Bronchial epithelial cell (primary cell): ENCODE measurements around the gene PWWP2B. TPM values are rescaled to one million over a fixed set of nuclear protein-coding genes. Genes with fewer than 3 reads are reported as not detected.

Experiments
- DNase-seq: peaks from one replicate; pipeline ENCODE4 v3.0.0-alpha.2; 2010; ENCODE audit warnings: low read depth
- FAIRE-seq: peaks from 2 replicates; lab custom pipeline; 2011; peaks lifted over from hg19 to GRCh38; lab: Jason Lieb, UNC
- H3K27me3 ChIP-seq: 2 replicates; pipeline ENCODE4 v1.5.1; 2011; ENCODE audit warnings: low read length; ENCODE audit not compliant: control insufficient read depth, insufficient read depth
- H3K36me3 ChIP-seq: 2 replicates; pipeline ENCODE4 v1.5.1; 2011; ENCODE audit warnings: low read length; ENCODE audit not compliant: control insufficient read depth, insufficient read depth
- H3K4me3 ChIP-seq: 2 replicates; pipeline ENCODE4 v1.5.1; 2011; ENCODE audit warnings: mild to moderate bottlenecking, low read depth, low read length, control low read depth
- total RNA-seq: library from RNA; depleted of rRNA; stranded (reverse); fragments of >200 nt; gene quantifications from 2 replicates; pipeline ENCODE4 v1.2.1, GENCODE V29; 2014
- TF ChIP-seq, protein P1 (sequence below): IDR thresholded peaks from 2 replicates; pipeline ENCODE4 v1.5.1; 2011; ENCODE audit warnings: mild to moderate bottlenecking, moderate library complexity, low read length, control low read depth, inconsistent platforms; ENCODE audit not compliant: insufficient read depth, severe bottlenecking

The PWWP2B gene
- total RNA-seq, 1 donor from 2014 or later, result 40.0 TPM

DNA sequence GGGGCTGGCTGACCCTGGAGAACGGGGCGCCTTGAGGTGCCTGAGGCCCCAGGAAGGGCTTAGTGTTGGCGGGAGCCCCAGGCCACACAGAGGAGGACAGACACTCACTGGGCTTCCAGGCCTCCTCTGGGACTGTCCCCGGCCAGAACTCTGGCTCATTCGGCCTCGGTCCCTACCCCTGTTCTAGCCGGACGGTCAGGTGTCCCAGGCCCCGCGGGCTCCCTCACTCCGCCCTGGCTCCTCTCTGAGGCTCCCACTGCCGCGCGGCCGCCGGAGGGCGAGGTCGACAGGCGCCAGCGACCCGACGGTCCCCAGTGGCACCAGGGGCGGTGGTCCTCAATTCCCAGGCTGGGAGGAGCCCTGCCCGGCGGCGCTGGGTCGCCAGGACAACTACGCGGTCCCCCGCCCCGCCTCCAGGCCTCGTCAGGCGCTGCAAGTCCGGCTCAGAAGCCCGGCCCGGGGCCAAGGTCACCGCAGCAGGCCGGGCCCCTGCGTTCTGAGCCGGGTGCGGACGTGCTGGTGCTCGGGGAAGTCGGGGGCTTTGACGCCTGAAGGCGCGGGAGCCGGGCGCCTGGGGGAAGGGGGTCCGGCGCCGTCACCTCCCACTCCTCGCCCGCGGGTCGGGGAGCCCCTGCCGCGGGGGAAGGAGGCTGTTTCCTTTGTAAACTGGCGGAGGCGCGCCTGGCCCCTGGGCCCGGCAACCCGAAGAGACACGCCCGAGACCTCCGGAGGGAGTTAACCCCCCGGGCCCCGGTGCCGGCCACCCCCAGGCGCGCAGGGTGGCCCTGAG is 1.1 kb upstream of the PWWP2B start:
- DNase-seq (no peak), FAIRE-seq (no peak)
- peak overlapping the region; percentile 75 for H3K4me3 ChIP-seq
- TF ChIP-seq, protein P1, sequence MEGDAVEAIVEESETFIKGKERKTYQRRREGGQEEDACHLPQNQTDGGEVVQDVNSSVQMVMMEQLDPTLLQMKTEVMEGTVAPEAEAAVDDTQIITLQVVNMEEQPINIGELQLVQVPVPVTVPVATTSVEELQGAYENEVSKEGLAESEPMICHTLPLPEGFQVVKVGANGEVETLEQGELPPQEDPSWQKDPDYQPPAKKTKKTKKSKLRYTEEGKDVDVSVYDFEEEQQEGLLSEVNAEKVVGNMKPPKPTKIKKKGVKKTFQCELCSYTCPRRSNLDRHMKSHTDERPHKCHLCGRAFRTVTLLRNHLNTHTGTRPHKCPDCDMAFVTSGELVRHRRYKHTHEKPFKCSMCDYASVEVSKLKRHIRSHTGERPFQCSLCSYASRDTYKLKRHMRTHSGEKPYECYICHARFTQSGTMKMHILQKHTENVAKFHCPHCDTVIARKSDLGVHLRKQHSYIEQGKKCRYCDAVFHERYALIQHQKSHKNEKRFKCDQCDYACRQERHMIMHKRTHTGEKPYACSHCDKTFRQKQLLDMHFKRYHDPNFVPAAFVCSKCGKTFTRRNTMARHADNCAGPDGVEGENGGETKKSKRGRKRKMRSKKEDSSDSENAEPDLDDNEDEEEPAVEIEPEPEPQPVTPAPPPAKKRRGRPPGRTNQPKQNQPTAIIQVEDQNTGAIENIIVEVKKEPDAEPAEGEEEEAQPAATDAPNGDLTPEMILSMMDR, result no peak
- no peaks in the 10 kb centered on the region for H3K27me3 ChIP-seq
- peaks cover 2% of the 10 kb centered on the region for H3K36me3 ChIP-seq

DNA sequence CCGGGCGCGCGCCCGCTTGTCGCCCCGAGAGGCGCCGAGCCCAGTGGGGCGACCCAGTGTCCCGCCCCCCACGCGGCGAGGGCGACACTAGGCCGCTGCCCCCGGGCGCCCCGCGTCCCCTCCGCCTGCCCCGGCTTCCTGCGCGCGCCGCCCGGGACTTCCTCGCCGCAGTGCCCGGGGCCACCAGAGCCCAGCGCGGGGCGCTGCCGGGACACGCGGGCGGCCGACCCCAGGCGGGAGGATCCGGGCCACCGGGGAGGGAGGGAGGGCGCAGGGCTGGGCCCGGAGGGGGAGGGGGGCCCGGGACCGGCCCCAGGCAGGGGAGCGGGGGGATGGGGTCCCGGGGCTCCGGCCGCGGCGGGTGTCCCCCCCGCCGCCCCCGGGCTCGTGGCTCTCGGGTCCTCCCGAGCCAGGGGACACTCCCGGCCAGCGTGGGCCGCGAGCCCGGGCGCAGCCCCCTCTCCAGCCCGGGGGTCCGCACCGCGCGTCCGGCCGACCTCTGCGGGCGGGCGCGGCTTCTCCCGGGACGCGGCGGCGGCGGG is 435 bp upstream of the PWWP2B start:
- H3K27me3 ChIP-seq, result no peaks in the 10 kb centered on the region
- DNase-seq, result no peak
- TF ChIP-seq, protein P1, result peak; percentile 35
- no peak for FAIRE-seq
- H3K4me3 ChIP-seq, result peak overlapping the region; percentile 75
- peaks cover 2% of the 10 kb centered on the region for H3K36me3 ChIP-seq

DNA sequence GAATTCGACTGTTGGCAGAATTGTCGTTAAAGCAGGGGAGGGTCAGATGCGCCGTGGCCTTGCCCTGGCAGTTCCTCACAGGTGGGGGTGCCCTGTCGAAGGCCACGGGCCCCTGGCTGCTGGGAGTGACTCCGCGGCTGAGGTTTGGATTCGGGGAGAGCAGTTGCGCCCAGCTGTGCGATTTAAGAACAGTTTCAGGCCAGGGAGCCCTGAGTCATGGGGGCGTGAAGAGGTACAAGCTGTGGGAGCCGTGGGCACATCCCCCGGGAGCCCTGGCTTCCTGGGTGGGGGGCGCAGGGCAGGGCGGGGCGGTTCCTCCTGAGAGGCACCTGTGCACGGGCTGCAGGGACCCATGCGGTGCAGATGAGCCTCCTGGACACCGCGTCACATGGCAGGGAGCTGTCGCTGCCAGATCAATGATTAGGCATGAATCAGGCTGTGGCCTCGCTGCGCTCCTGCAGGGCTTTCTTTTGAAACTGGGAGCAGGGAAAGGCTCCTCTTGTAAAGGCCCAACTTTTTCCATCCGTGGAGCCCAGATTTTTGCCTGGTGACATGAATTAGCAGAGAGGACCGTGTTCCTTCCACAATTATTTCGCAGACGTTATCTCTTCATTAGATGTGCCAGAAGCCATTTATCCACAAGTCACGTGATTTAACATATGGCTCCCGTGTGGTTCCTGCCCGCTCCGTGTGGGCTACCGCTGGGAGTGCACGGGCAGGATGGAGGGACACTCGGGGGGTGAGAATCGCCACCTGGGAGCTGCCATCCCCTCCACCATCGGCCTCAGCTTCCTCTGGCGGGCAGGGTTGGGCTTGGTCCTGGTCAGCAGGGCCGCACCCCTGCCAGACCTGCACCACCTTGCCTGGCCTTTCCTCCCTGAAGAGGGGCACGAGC is 918 bp downstream of the PWWP2B start:
- TF ChIP-seq, protein P1, result no peak
- H3K4me3 ChIP-seq, result peak overlapping the region; percentile 75
- no peaks in the 10 kb centered on the region for H3K27me3 ChIP-seq
- peak; percentile 68 for DNase-seq
- peaks cover 2% of the 10 kb centered on the region for H3K36me3 ChIP-seq
- FAIRE-seq, result no peak

DNA sequence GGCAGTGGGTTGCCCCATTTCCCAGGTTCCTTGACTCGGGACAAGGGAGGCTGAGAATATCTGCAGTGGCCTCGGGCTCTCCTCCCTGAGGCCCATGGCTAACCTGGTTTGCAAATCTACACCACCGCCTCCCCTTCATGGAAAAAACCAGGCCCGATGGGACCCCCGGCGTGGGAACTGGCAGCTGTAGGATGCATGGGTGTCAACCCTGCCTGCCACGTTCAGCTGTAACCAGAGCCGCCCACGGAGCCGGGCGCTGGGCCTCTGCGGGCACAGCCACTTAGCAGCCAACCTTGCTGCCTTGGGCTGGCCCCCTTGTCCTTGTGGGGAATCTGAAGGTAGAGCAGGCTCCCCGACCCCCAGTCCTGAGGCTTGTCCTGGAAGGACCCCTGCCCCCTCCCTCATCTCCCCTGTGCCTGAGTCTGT is 1.6 kb downstream of the PWWP2B start:
- no peak for DNase-seq
- no peak for FAIRE-seq
- TF ChIP-seq, protein P1, result no peak
- no peaks in the 10 kb centered on the region for H3K27me3 ChIP-seq
- peaks cover 2% of the 10 kb centered on the region for H3K36me3 ChIP-seq
- peak overlapping the region; percentile 75 for H3K4me3 ChIP-seq

DNA sequence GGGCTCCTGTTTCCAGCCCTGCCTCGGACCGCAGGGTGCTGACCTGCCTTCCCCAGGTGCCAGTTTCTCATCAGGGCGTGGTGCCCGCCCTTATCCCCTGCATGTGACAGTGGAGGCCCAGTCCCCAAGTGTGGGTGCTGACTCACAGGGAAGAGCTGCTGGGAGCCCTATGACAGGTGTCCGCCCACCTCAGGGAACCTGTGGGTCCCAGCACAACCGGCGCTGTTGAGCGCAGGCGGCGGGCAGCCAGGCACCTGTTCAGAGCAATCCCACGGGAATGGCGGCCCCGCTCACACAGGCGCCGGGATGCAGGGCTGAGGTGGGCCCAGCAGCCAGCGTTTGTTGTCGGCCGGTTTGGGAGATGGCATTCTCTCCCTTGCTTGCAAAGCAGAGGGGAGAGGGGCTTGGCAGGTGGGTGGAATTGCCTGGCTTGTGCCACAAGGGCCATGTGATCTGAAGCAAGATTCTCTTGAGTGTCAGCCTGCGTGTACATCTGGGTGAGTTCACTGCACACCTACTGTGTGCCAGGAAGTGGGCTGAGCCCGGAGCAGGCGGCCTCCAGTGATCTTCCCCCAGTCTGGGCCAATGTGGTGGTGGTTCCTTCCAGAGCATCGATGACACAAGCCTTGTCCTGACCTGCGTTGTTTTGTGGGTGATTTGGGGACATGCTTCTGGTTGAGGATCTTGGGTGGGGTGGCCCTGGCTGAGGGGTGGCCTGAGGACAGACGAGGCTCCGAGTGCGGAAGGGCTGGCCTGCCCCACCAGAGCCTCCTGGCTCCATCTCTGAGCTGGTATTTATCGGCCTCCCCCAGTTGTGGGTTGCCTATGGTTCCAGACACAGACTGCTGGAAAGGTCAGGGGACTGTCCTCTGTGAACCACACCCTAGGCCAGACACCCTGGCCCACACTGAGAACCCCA is 2.4 kb downstream of the PWWP2B start:
- DNase-seq (no peak), FAIRE-seq (no peak)
- Histone ChIP-seq H3K27me3 (no peaks in the 10 kb centered on the region), H3K36me3 (peaks cover 6% of the 10 kb centered on the region), H3K4me3 (no peak overlapping the region)
- TF ChIP-seq, protein P1, result no peak
